HG03432 (cell line): ENCODE results near the gene CHCHD6.

Experiments
- ATAC-seq: cut with Tn5 transposase; IDR thresholded peaks from one replicate; pipeline ENCODE4 v1.9.1; 2021; ENCODE audit warnings: mild to moderate bottlenecking, moderate library complexity; ENCODE audit not compliant: unreplicated experiment

CHCHD6 gene

GRCh38 chr3:126986001-126986400 is 282.0 kb downstream of the CHCHD6 start:
- ATAC-seq, result no peak

- ATAC-seq, result no peak
Observed at GRCh38 chr3:126987129-126987528, 283.1 kb downstream of the CHCHD6 start.

GRCh38 chr3:126987596-126987995 is 283.6 kb downstream of the CHCHD6 start:
- ATAC-seq, result no peak

DNA sequence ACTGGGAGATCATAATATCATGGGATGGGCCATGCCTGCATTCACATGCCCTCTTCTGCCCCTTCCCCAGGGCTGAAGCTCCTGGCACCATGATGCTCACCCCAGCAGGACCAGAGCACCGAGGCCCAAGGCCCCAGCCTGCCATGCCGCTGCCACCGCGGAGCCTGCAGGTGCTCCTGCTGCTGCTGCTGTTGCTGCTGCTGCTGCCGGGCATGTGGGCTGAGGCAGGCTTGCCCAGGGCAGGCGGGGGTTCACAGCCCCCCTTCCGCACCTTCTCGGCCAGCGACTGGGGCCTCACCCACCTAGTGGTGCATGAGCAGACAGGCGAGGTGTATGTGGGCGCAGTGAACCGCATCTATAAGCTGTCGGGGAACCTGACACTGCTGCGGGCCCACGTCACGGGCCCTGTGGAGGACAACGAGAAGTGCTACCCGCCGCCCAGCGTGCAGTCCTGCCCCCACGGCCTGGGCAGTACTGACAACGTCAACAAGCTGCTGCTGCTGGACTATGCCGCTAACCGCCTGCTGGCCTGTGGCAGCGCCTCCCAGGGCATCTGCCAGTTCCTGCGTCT is 284.5 kb downstream of the CHCHD6 start:
- ATAC-seq, result no peak

GRCh38 chr3:126989316-126990023 is 285.4 kb downstream of the CHCHD6 start:
- no peak for ATAC-seq

GRCh38 chr3:126990024-126990700 is 286.1 kb downstream of the CHCHD6 start:
- no peak for ATAC-seq

DNA sequence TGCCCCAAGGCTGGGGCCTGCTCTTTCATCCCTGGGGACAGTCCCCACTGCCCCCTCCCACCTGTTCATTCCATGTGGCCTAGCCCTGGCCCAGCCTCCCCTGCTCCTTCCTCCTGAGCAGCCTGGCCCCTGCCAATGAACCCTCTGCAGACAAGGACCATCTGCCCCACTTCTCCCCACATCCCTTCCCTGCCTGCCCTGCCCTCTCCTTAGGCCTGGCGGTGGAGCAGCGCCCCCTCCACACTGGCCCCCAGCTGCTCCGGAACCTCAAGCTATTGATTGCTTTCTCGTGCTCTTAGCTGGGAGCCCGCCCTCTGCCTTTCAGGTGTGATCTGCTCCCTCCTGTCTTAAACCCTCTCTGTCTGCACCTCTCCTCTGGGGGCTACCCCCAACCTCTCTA is 286.9 kb downstream of the CHCHD6 start:
- ATAC-seq, result no peak

DNA sequence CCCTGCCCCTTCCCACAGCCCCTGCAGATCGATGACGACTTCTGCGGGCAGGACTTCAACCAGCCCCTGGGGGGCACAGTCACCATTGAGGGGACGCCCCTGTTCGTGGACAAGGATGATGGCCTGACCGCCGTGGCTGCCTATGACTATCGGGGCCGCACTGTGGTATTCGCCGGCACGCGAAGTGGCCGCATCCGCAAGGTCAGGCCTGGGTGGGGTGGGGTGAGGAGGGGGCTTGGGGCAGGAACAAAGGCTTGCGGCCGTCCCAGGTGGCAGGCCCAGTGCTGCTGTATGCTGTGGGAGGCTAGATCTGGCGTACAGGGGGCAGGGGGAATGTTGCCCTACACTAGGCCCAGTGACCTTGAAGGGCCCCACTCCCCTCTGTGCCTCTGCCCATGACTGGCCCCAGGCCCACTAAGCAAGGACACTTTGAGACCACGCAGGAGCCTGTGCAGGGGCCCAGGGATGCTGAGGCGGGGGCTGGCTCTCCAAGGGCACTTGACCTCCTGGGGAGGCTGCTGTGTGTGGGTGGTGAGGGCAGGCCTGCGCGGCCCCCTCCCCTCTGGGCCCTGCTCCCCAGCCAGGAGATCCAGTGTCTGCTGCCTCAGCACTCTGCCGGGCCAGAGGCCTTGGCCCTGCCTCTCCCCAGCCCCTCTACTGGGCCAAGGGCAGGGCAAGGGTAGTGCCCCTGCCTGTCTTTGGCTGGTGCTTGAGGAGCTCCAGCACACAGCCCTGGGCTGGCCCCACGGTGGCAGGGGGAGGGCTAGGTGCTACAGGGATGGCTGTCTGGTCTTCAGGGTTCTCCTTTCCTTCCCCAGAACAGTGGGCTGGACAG is 287.5 kb downstream of the CHCHD6 start:
- ATAC-seq, result no peak

- no peak for ATAC-seq
Observed at GRCh38 chr3:126992216-126992615, 288.2 kb downstream of the CHCHD6 start.

DNA sequence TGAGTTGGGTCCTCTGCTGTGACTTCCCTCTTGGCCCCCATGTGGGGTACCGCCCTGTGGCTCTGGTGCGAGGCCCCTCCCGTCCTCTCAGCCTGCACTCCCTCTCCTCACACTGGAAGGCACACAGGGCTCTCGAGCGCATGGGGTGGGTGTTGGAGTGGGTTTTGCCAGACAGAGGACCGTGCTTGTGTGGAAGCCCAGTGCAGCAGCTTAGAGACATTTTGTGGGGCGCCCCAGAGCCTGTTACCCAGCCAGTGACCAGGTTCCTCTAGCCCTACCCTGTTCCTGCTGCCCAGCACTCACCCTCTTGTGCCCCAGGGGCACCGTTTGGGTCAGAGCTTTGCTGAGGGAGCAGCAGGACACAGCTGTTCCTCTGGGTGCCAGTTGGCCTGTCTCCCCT is 288.7 kb downstream of the CHCHD6 start:
- no peak for ATAC-seq

DNA sequence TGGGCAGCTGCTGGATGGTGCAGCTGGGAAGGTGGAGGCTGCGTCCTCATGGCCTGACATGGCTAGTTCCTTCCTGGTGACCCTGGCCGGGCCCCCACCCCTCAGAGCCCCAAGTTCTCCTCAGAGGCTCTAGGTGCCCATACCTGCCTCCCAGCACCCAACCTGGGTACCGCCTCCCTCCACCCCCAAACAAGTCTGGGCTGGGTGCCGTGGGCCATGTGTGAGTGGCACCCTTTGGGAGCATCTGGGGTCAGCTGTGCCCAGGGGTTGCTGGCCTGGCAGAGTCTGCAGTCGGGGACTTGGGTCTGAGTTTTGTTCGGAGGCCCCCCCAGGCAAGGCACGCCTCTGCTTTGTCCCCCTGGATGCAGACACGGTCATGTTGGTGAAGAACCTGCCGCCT is 289.4 kb downstream of the CHCHD6 start:
- no peak for ATAC-seq

DNA sequence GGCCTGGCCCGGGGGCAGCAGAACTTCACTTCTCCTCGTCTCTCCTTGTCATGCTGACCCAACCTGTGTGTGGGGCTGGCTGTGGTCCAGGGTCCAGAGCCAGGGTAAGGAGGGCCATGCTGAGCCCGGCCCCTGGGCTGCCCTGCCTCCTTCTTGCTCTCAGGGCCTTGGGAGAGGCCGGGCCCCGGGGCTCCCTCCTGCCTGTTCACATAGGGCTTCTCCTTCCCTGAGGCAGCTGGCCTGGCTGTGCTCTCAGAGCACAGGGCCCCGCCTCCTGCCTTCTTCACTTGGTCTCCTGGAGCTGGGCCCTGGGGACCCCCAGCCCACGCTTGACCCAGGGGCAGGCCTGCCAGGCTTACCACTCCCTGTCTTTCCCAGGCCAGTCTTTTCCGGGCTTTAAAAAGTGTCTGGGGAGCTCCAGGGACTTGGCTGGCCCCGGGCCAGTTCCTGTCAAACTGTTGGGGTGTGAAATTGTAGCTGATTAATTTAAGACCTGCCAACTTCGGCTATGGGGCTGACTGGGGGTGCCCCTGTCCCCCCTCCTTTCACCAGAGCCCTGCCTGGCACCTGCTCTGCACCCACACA is 290.7 kb downstream of the CHCHD6 start:
- no peak for ATAC-seq

- no peak for ATAC-seq
Observed at GRCh38 chr3:126995254-126995780, 291.3 kb downstream of the CHCHD6 start.

DNA sequence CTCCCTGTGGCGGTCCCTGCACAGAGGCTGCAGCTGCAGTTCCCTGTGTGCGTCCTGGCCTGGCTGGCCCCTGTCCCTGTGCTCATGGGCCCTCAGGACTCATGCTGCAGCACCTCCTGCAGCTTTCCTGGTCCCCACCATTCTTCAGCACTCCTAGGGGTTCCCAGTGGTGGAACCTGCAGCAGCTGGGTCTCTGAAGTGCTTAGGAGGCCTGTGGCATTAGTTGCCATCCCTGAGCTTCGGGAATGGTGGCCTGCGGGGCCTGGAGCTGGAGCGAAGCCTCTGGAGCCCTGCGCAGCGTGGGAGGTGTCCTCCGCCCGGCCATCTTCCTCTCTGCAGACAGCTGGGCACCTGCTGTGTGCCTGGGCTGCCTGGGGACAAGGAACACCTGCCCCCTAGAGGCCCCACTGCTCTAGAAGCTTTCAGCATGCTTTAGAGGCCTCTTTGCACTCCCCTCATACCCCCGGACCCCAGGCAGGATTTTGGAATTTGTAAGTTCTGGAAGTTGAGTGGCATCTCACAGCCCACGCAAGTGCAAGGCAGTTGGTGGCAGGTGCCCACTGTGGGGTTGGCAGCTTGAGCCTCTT is 292.0 kb downstream of the CHCHD6 start:
- ATAC-seq, result no peak

- no peak for ATAC-seq
Observed at GRCh38 chr3:126996905-126997304, 292.9 kb downstream of the CHCHD6 start.

DNA sequence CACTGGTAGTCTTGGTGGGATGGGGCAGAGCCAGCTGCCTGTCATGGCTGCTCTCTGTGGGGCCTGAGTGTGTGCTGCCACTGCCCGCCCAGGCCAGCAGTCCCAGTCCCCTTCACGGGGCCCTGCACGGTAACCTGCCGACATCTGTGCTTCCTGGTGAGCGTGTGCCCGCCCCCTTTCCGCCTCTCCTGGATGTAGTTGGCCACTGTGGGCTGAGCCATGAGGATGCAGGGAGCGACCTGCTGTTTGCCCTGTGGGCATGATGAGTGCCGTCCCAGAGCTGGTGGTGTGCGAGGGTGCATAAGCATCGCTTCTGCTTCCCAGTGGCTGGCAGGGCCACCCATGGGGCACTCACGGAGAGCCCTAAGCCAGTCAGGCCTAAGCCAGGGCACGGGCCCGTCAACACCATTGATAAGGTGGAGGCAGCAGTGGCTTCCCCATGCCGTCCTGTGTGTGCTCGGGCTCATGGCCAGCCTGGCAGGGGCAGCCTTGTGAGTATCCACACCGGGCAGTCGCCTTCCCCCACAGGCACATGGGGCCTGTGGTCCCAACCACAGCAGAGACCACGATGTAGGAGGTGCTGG is 293.5 kb downstream of the CHCHD6 start:
- ATAC-seq, result no peak

DNA sequence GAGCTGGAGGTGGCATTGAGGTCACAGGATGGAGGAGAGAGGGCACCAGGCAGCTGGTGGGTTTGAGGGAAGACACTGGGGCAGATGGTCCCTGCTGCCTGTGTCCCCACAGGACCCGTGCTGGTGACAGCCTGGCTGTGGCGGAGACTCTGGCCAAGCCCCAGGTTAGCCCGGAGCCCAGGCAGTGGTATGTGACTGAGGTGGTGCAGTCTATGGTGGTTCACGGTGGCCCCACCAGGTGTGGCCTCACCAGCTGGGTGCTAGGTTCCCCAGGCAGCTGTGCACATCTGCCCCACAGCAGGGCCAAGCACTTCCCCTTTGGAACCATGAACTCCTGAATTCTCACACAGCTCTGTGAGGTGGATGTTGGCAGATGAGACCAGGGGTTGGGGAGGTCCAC is 294.3 kb downstream of the CHCHD6 start:
- ATAC-seq, result no peak

DNA sequence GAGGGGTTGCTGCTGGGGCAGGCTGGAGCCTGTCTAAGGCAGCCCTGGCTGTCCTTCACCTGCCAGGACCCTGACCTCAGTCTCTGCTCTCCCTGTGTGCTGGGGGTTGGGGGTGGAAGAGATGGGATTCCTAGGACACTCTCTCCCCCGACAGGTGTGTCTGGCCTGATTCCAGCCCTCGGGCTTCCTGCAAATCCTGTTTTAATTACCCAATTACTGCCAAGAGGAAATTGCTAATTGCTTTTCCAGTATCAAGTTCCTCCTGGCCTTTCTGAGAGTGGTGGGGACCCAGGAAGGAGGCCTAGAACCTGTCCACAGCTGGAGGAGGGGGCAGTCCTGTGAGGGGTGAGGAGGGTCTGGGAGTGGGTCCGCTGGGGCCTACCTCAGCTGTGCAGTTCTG is 294.7 kb downstream of the CHCHD6 start:
- ATAC-seq, result no peak

- ATAC-seq, result no peak
Observed at GRCh38 chr3:126999383-126999782, 295.3 kb downstream of the CHCHD6 start.

DNA sequence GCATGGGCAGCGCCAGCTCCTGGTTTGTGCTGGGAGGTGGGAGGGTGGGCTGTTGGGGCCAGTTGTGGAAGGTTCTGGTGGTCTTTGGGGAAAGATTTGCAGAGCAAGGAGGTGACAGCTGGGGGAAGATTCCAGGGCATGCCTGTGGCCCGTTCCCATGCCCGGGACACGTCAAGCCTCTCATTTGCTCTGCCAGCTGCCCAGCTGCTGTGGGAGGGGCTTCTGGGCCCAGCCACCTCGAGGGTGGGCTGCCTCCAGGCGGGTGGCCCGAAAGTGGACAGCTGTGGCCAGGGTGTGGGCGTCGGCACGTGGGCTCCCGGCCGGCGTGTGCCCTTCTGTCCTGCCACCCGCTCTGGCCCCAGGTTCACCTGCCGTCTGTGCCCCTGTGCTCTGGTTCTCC is 296.1 kb downstream of the CHCHD6 start:
- ATAC-seq, result no peak
